Endothelial cell of umbilical vein (primary cell): ENCODE data around the gene NDRG2.

ENCODE experiments used
- POLR2A ChIP-seq: IDR thresholded peaks from 2 replicates; pipeline ENCODE4 v1.6.1; 2012; ENCODE audit warnings: low read depth, mild to moderate bottlenecking, control low read depth, low read length
- TF ChIP-seq, protein P1 (sequence below), 2 donors: IDR thresholded peaks; 1 replicate in 1 of 2; 2 replicates in 1 of 2; pipeline ENCODE4 v1.5.1; 2011; ENCODE audit warnings: low read length in 2 of 2, mild to moderate bottlenecking in 2 of 2, moderate library complexity in 2 of 2, control low read depth in 1 of 2, inconsistent platforms in 1 of 2, low read depth in 1 of 2; ENCODE audit not compliant: insufficient read depth in 1 of 2; ENCODE audit errors: extremely low read depth in 1 of 2

DNA sequence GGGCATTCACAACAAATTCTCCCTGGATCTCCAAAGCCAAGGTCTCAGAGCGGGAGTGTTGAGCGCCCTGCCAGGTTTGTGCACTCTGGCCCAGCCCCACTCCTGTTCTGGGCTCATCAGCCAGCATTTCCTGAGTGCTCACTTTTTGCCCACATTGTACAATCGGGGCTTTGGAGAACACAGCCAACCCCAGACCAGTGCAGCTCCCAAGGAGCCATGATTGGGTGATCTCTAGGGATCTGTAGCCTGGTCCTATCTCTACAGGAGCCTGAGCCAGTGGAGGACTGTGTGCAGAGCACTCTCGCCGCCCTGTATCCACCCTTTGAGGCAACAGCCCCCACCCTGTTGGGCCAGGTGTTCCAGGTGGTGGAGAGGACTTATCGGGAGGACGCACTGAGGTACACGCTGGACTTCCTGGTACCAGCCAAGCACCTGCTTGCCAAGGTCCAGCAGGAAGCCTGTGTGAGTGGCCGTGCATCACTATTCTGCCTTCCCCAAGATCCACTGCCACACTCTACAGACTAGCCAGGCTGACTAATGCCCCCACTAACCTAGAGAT lies 48.0 kb upstream of the NDRG2 start:
- TF ChIP-seq, protein P1, sequence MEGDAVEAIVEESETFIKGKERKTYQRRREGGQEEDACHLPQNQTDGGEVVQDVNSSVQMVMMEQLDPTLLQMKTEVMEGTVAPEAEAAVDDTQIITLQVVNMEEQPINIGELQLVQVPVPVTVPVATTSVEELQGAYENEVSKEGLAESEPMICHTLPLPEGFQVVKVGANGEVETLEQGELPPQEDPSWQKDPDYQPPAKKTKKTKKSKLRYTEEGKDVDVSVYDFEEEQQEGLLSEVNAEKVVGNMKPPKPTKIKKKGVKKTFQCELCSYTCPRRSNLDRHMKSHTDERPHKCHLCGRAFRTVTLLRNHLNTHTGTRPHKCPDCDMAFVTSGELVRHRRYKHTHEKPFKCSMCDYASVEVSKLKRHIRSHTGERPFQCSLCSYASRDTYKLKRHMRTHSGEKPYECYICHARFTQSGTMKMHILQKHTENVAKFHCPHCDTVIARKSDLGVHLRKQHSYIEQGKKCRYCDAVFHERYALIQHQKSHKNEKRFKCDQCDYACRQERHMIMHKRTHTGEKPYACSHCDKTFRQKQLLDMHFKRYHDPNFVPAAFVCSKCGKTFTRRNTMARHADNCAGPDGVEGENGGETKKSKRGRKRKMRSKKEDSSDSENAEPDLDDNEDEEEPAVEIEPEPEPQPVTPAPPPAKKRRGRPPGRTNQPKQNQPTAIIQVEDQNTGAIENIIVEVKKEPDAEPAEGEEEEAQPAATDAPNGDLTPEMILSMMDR (IDR thresholded peaks at IDR 0.05; ENCODE audit: extremely low read depth in 1 of 2, insufficient read depth in 1 of 2, low read depth in 1 of 2, low read length in 2 of 2) = no peak
- no peak for TF ChIP-seq POLR2A
